ENCODE measurements around the gene TSPAN4. TPM values are rescaled to one million over a fixed set of nuclear protein-coding genes. Genes with fewer than 3 reads are reported as not detected.

The TSPAN4 gene
- total and polyA plus RNA-seq, 2 of the 13 experiments (the other 11 are each of a cell fraction or from before 2014, with no cell fraction given): 31.7 to 68.3 TPM

- TF ChIP-seq BCLAF1 (IDR thresholded peaks at IDR 0.05) (no peak), FOXK1 (CRISPR knock-in tag; IDR thresholded peaks at IDR 0.05; ENCODE audit: borderline replicate concordance, low read depth) (no peak), ZBTB44 (CRISPR knock-in tag; IDR thresholded peaks at IDR 0.05) (no peak), CBFB (CRISPR knock-in tag; IDR thresholded peaks at IDR 0.05) (no peak), SRY (CRISPR knock-in tag; IDR thresholded peaks at IDR 0.05) (peak; percentile 61; the same call in 1 of the 2 replicates), FOXA1 (IDR thresholded peaks at IDR 0.05) (no peak), FOXA1 (CRISPR knock-in tag; IDR thresholded peaks at IDR 0.05) (no peak), FOXJ3 (CRISPR knock-in tag; IDR thresholded peaks at IDR 0.05; ENCODE audit: borderline replicate concordance) (no peak), ELF4 (CRISPR knock-in tag; IDR thresholded peaks at IDR 0.05; ENCODE audit: borderline replicate concordance) (no peak), ZNF274 (CRISPR knock-in tag; IDR thresholded peaks at IDR 0.05) (no peak), E2F2 (CRISPR knock-in tag; IDR thresholded peaks at IDR 0.05; ENCODE audit: borderline replicate concordance) (no peak), ZBTB2 (CRISPR knock-in tag; IDR thresholded peaks at IDR 0.05; ENCODE audit: low read depth) (no peak), ZUFSP (CRISPR knock-in tag; IDR thresholded peaks at IDR 0.05; ENCODE audit: borderline replicate concordance) (no peak), SUZ12 (IDR thresholded peaks at IDR 0.05; ENCODE audit: low read depth, low read length) (no peak), ZNF280B (CRISPR knock-in tag; IDR thresholded peaks at IDR 0.05; ENCODE audit: borderline replicate concordance) (no peak), ZNF564 (CRISPR knock-in tag; IDR thresholded peaks at IDR 0.05) (no peak), BCL6 (CRISPR knock-in tag; IDR thresholded peaks at IDR 0.05) (no peak), ZNF792 (CRISPR knock-in tag; IDR thresholded peaks at IDR 0.05) (no peak), ZNF569 (CRISPR knock-in tag; IDR thresholded peaks at IDR 0.05; ENCODE audit: borderline replicate concordance) (no peak), ZNF709 (CRISPR knock-in tag; IDR thresholded peaks at IDR 0.05) (no peak)
Observed at GRCh38 chr11:832529-833113, 10.0 kb upstream of the TSPAN4 start, which contains the start of gene CD151 (continued).
